GM19463 (cell line): ENCODE results near the gene NSA2.

ENCODE experiments used
- ATAC-seq: cut with Tn5 transposase; IDR thresholded peaks from one replicate; pipeline ENCODE4 v1.9.1; 2021; ENCODE audit warnings: mild to moderate bottlenecking, moderate library complexity; ENCODE audit not compliant: unreplicated experiment

Gene NSA2

DNA sequence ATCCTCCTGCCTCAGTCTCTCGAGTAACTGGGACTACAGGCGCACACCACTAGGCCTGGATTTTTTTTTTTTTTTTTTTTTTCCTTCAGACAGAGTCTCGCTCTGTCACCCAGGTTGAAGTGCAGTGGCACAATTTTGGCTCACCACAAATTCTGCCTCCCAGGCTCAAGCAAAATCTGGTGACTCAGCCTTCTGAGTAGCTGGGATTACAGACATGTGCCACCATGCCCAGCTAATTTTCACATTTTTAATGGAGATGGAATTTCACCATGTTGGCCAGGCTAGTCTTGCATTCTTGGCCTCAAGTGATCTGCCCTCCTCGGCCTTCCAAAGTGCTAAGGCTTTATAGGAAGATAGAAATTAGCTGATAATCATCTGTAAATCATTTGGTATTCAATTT lies 43.9 kb downstream of the NSA2 start:
- no peak for ATAC-seq

DNA sequence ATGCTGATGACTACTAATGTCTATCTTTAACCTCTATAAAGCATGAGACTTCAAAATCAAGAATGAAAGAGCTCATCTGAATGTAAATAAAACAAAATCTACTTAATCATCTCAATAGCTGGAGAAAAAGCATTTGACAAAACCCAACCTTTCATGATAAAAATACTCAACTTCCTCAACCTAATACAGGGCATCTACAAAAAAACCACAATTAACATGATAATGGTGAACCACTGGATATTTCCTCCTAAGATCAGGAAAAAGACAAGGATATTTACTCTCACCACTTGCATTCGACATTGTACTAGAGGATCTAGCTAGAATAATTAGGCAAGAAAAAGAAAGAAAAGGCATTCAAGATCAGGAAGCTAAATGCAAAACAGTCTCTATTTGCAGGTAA lies 49.8 kb downstream of the NSA2 start:
- ATAC-seq: no peak

DNA sequence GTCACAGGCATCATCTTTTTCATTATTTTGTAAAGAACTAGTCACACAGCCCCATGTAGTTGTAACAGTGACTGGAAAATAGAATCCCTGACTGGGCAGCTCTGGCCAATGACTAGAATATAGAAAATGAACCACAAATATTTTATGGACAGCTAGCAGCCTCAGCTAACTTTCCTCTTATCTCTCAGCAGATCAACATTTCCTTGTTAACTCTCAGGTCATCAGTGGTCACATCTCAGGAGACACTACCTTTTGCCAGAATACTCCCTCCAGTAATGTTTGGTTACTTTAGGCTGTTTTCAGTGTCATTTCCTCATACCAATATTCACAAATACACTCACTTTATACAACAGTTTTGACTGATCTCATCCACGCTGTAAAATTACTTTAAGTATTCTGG lies 55.2 kb downstream of the NSA2 start:
- ATAC-seq: no peak

DNA sequence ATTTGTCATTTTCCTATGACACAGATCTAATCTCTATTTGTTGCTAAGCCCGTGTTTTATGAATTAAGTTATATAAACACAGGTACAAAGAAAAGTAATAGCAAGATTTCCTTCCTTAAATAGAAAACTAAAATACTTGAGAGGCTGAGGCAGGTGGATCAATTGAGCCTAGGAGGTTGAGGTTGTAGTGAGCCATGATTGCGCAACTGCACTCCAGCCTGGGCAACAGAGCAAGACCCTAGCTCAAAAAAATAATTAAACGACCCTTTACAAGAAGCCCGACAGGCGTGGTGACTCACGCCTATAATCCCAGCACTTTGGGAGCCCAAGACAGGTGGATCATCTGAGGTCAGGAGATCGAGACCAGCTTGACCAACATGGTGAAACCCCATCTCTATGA lies 62.4 kb downstream of the NSA2 start:
- ATAC-seq: no peak
